GM23338 (cell line): ENCODE measurements around the gene UBE2E2. TPM values are rescaled to one million over a fixed set of nuclear protein-coding genes. Genes with fewer than 3 reads are reported as not detected.

Source experiments
- ATAC-seq: fragments of 200-7000 bp; cut with Tn5 transposase; 3 replicates; pipeline ENCODE4 v1.9.1; 2020
- DNase-seq: peaks from one replicate; pipeline ENCODE4 v3.0.0-alpha.2; 2015; ENCODE audit warnings: low spot score
- H2AFZ ChIP-seq: fragments of 200-600 bp; sonication (generic); 2 replicates; pipeline ENCODE4 v1.8.0; 2016; ENCODE audit warnings: antibody characterized with exemption, mild to moderate bottlenecking, moderate library complexity
- H3F3A ChIP-seq: fragments of 200-600 bp; sonication (generic); replicated peaks from 2 replicates; pipeline ENCODE4 v1.8.0; 2017; ENCODE audit warnings: antibody characterized with exemption, mixed run types, low read depth
- H3K27ac ChIP-seq: fragments of 200-600 bp; sonication (generic); 2 replicates; pipeline ENCODE4 v1.6.1; 2016; ENCODE audit warnings: low read depth
- H3K27me3 ChIP-seq: fragments of 200-600 bp; sonication (generic); 2 replicates; pipeline ENCODE4 v1.8.0; 2016; ENCODE audit warnings: mild to moderate bottlenecking, mixed run types, moderate library complexity; ENCODE audit not compliant: insufficient read depth
- H3K36me3 ChIP-seq: fragments of 200-600 bp; sonication (generic); 2 replicates; pipeline ENCODE4 v1.8.0; 2016; ENCODE audit warnings: mild to moderate bottlenecking; ENCODE audit not compliant: insufficient read depth
- H3K4me1 ChIP-seq: fragments of 200-600 bp; sonication (generic); 2 replicates; pipeline ENCODE4 v1.8.0; 2016; ENCODE audit warnings: mild to moderate bottlenecking, moderate library complexity; ENCODE audit not compliant: insufficient read depth
- H3K4me2 ChIP-seq: fragments of 200-600 bp; sonication (generic); 2 replicates; pipeline ENCODE4 v1.7.1; 2017; ENCODE audit warnings: mixed run types
- H3K4me3 ChIP-seq: fragments of 200-600 bp; sonication (generic); 2 replicates; pipeline ENCODE4 v1.6.1; 2016; ENCODE audit warnings: mixed run types
- H3K79me2 ChIP-seq: fragments of 200-600 bp; sonication (generic); replicated peaks from 2 replicates; pipeline ENCODE4 v1.8.0; 2017; ENCODE audit warnings: mild to moderate bottlenecking; ENCODE audit not compliant: insufficient read depth
- H3K9me2 ChIP-seq: fragments of 200-600 bp; sonication (generic); 2 replicates; pipeline ENCODE4 v1.8.0; 2017; ENCODE audit not compliant: insufficient read depth
- H4K20me1 ChIP-seq: fragments of 200-600 bp; sonication (generic); replicated peaks from 2 replicates; pipeline ENCODE4 v1.8.0; 2017; ENCODE audit warnings: mild to moderate bottlenecking; ENCODE audit not compliant: insufficient read depth
- H3K27ac Mint-ChIP-seq: 2 replicates; pipeline ENCODE4 v1.8.0; 2020; ENCODE audit warnings: inconsistent platforms, mild to moderate bottlenecking, moderate library complexity, mixed read lengths
- H3K27me3 Mint-ChIP-seq: 3 replicates; pipeline ENCODE4 v1.8.0; 2022; ENCODE audit warnings: low read depth, mild to moderate bottlenecking, moderate library complexity, mixed read lengths, inconsistent platforms; ENCODE audit not compliant: insufficient read depth, poor library complexity
- H3K36me3 Mint-ChIP-seq: 3 replicates; pipeline ENCODE4 v1.8.0; 2021; ENCODE audit warnings: low read depth, mild to moderate bottlenecking, inconsistent platforms, moderate library complexity, mixed read lengths
- H3K4me1 Mint-ChIP-seq: 3 replicates; pipeline ENCODE4 v1.8.0; 2020; ENCODE audit warnings: mild to moderate bottlenecking, inconsistent platforms, mixed read lengths
- H3K4me3 Mint-ChIP-seq: 3 replicates; pipeline ENCODE4 v1.8.0; 2021; ENCODE audit warnings: moderate library complexity, mild to moderate bottlenecking, inconsistent platforms, mixed read lengths
- H3K9me3 Mint-ChIP-seq: 3 replicates; pipeline ENCODE4 v1.8.0; 2020; ENCODE audit warnings: moderate library complexity, mild to moderate bottlenecking, inconsistent platforms, mixed read lengths
- CREB1 ChIP-seq: fragments of 250-450 bp; sonication (Bioruptor Pico); IDR thresholded peaks from 2 replicates; pipeline ENCODE4 v1.5.0; 2020; ENCODE audit warnings: low read depth, mild to moderate bottlenecking, moderate library complexity
- CTCF ChIP-seq, 2 experiments: fragments of 200-600 bp in 1 of 2; sonication (generic) in 1 of 2; conservative IDR thresholded peaks; 2 replicates each; pipeline versions ENCODE4 v1.5.1 to v1.6.1; 2016 to 2017; ENCODE audit warnings: antibody characterized with exemption in 2 of 2, low read depth in 2 of 2, mild to moderate bottlenecking in 2 of 2, moderate library complexity in 1 of 2
- EZH2phosphoT487 ChIP-seq: fragments of 200-600 bp; sonication (generic); IDR thresholded peaks from one replicate; pipeline ENCODE4 v1.8.1; 2018; ENCODE audit warnings: antibody characterized with exemption; ENCODE audit not compliant: unreplicated experiment
- JUNB ChIP-seq: IDR thresholded peaks from one replicate; pipeline ENCODE4 v1.6.1; 2016; ENCODE audit warnings: antibody characterized with exemption; ENCODE audit not compliant: unreplicated experiment
- NANOG ChIP-seq: IDR thresholded peaks from 2 replicates; pipeline ENCODE4 v1.6.1; 2016; ENCODE audit warnings: antibody characterized with exemption, borderline replicate concordance
- POLR2AphosphoS5 ChIP-seq: IDR thresholded peaks from 2 replicates; pipeline ENCODE4 v1.6.1; 2016; ENCODE audit warnings: antibody characterized with exemption, low read depth
- polyA plus RNA-seq: library from polyadenylated mRNA; unstranded; fragments of >200 nt; fragmentation: Nextera tagmentation; extraction: Ambion mirVana; gene quantifications from 2 replicates; pipeline ENCODE4 v1.2.1, GENCODE V29; 2016
- total RNA-seq: library from RNA; depleted of rRNA; stranded (reverse); fragments of >200 nt; shearing (Covaris generic); gene quantifications from 2 replicates; pipeline ENCODE4 v1.2.3, GENCODE V29; 2014
- TF ChIP-seq, protein P1 (sequence below): fragments of 250-450 bp; sonication (Bioruptor Pico); IDR thresholded peaks from 2 replicates; pipeline ENCODE4 v1.5.0; 2020; ENCODE audit warnings: mild to moderate bottlenecking, moderate library complexity

Gene UBE2E2
- total and polyA plus RNA-seq, 2 experiments from 2014 or later = 86.9 to 169 TPM

DNA sequence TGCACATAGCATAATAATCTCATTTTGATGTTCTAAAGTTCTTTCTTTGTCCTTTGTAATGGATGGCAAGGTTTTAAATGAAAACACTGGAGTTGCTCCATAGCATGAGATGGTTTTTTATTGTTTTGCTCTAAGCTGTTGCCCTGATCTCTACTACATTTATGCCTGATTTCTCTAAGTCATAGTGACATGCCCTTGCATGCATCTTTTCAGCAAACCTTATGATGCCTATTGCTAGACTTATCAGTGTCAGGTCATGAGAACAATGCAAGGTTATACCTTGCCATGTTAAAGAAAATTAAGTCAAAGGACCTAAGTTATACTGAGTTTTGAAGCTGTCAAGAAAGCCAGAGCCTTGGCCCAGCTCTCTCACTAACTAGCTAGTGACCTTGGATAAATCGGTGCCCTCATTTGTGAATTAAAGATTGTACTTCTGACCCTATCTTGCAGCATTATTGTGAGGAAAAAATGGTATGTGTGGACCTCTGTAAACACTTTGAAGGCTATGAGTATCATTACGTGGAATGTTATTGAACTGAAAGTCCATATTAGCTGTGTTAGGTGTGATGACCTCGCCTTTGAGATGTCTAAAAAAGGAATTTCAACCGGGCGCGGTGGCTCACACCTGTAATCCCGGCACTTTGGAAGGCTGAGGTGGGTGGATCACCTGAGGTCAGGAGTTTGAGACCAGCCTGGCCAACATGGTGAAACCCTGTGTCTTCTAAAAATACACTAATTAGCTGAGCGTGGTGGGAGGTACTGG lies 346.2 kb downstream of the UBE2E2 start (continued):
- TF ChIP-seq, protein P1, sequence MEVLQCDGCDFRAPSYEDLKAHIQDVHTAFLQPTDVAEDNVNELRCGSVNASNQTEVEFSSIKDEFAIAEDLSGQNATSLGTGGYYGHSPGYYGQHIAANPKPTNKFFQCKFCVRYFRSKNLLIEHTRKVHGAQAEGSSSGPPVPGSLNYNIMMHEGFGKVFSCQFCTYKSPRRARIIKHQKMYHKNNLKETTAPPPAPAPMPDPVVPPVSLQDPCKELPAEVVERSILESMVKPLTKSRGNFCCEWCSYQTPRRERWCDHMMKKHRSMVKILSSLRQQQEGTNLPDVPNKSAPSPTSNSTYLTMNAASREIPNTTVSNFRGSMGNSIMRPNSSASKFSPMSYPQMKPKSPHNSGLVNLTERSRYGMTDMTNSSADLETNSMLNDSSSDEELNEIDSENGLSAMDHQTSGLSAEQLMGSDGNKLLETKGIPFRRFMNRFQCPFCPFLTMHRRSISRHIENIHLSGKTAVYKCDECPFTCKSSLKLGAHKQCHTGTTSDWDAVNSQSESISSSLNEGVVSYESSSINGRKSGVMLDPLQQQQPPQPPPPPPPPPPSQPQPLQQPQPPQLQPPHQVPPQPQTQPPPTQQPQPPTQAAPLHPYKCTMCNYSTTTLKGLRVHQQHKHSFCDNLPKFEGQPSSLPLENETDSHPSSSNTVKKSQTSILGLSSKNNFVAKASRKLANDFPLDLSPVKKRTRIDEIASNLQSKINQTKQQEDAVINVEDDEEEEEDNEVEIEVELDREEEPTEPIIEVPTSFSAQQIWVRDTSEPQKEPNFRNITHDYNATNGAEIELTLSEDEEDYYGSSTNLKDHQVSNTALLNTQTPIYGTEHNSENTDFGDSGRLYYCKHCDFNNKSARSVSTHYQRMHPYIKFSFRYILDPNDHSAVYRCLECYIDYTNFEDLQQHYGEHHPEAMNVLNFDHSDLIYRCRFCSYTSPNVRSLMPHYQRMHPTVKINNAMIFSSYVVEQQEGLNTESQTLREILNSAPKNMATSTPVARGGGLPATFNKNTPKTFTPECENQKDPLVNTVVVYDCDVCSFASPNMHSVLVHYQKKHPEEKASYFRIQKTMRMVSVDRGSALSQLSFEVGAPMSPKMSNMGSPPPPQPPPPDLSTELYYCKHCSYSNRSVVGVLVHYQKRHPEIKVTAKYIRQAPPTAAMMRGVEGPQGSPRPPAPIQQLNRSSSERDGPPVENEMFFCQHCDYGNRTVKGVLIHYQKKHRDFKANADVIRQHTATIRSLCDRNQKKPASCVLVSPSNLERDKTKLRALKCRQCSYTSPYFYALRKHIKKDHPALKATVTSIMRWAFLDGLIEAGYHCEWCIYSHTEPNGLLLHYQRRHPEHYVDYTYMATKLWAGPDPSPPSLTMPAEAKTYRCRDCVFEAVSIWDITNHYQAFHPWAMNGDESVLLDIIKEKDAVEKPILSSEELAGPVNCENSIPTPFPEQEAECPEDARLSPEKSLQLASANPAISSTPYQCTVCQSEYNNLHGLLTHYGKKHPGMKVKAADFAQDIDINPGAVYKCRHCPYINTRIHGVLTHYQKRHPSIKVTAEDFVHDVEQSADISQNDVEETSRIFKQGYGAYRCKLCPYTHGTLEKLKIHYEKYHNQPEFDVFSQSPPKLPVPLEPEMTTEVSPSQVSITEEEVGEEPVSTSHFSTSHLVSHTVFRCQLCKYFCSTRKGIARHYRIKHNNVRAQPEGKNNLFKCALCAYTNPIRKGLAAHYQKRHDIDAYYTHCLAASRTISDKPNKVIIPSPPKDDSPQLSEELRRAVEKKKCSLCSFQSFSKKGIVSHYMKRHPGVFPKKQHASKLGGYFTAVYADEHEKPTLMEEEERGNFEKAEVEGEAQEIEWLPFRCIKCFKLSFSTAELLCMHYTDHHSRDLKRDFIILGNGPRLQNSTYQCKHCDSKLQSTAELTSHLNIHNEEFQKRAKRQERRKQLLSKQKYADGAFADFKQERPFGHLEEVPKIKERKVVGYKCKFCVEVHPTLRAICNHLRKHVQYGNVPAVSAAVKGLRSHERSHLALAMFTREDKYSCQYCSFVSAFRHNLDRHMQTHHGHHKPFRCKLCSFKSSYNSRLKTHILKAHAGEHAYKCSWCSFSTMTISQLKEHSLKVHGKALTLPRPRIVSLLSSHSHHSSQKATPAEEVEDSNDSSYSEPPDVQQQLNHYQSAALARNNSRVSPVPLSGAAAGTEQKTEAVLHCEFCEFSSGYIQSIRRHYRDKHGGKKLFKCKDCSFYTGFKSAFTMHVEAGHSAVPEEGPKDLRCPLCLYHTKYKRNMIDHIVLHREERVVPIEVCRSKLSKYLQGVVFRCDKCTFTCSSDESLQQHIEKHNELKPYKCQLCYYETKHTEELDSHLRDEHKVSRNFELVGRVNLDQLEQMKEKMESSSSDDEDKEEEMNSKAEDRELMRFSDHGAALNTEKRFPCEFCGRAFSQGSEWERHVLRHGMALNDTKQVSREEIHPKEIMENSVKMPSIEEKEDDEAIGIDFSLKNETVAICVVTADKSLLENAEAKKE (CRISPR knock-in tag) = no peak
- TF ChIP-seq EZH2phosphoT487 = no peak
- no peak for TF ChIP-seq NANOG
- no peak for TF ChIP-seq CTCF (conservative IDR thresholded peaks at IDR 0.05; ENCODE audit: low read depth in 2 of 2)

DNA sequence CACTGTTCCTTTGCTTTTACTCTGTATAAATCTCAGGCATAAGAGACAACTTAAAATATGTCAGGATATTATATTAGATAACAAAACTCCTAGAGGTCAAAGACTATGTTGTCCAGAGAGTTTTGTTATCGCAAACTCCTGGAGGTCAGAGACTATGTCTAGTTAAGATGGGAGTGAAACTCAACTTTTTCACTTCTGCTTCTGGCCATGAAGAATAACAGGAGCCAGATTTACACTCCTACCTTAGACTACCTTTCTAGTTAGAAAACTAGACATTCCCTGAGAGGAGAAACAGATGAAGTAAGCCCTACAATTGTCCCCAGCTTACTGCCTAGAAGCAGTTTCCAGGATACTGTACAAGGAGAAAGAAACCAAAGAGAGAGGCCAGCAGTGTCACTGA lies 347.3 kb downstream of the UBE2E2 start:
- no peak overlapping the region for H3K4me3 Mint-ChIP-seq
- no peaks in the 10 kb centered on the region for H3K9me3 Mint-ChIP-seq
- Histone ChIP-seq H3K4me1 (no peaks in the 10 kb centered on the region), H3K9me2 (no peaks in the 10 kb centered on the region), H3K27ac (no peak overlapping the region), H4K20me1 (no peaks in the 10 kb centered on the region), H3K36me3 (no peaks in the 10 kb centered on the region), H3K79me2 (no peaks in the 10 kb centered on the region), H3F3A (no peaks in the 10 kb centered on the region), H3K4me3 (no peak overlapping the region), H3K27me3 (no peaks in the 10 kb centered on the region), H3K4me2 (no peak overlapping the region), H2AFZ (no peak overlapping the region)
- DNase-seq (no peak), ATAC-seq (no peak)
- H3K27ac Mint-ChIP-seq = no peak overlapping the region
- peaks cover 2% of the 10 kb centered on the region for H3K27me3 Mint-ChIP-seq
- H3K36me3 Mint-ChIP-seq = no peaks in the 10 kb centered on the region
- no peaks in the 10 kb centered on the region for H3K4me1 Mint-ChIP-seq
- TF ChIP-seq, protein P1 (CRISPR knock-in tag) = no peak
- TF ChIP-seq CREB1 (CRISPR knock-in tag) (no peak), POLR2AphosphoS5 (no peak), EZH2phosphoT487 (no peak), JUNB (no peak)
